Measurements from ENCODE around the gene SVIL. TPM values are rescaled to one million over a fixed set of nuclear protein-coding genes. Genes with fewer than 3 reads are reported as not detected.

The SVIL gene
- 67.9 TPM for polyA plus RNA-seq (2013, experiment 1 of 2)
- polyA plus RNA-seq (2013, experiment 2 of 2), result 64.2 TPM

DNA sequence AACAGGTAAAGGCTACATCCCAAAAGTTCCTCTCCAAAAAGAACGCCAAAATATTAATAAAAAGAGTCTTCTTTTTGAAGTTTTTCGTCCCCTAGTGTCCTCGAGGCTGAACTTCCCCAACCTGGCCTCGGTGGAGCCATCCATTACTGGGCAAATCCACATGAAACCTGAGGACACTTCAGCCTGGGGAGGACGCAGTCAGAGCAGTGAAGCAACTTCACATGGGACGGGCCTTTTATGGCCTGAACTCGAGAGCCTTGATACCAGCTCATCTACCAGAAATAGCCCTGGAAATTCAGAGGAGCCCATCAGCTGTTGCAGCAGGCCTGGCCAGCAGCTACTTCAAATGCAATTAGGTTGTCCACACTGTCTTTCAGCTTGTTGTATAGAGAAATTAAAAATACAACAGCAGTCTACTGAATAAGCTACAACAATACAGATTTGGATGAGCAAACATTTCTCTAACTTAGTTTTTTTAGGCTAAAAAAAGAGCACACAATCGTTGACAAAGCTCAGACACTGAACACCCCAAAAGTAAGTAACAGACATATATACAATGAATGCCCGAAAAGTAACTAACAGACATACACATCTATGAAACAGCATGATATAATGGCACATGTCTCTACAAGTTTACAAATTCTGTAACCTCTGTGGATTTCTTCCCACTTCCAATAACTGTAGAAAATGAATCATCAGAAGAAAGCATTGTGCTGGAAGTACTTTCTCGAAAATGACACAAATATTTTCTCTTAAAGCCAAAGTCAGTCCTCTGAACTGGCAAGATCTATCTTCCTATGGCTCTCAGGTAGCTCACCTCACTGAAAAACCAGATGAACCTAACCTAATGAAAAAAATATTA is at the start of gene SVIL:
TSS of gene SVIL (minus strand) at position 208 of the 862 bp plus-strand sequence. CDS start 79,913 bp downstream, outside the sequence.
- peak within 1 kb of the TSS in 1 of 2 experiments; percentile 54 for H2BK12ac ChIP-seq (ENCODE audit: low read length in 2 of 2)
- H3K23ac ChIP-seq (ENCODE audit: low read length in 2 of 2), result no peak within 1 kb of the TSS
- H3K18ac ChIP-seq (ENCODE audit: low read depth in 1 of 2, low read length in 2 of 2), result peak within 1 kb of the TSS; percentile 61 to 92
- H4K8ac ChIP-seq (ENCODE audit: low read length), result peak within 1 kb of the TSS; percentile 19
- peak within 1 kb of the TSS; percentile 38 for H2BK5ac ChIP-seq (ENCODE audit: low read depth, low read length, poor library complexity, severe bottlenecking)
- peak within 1 kb of the TSS; percentile 97 for H3K27ac ChIP-seq (ENCODE audit: low read length, poor library complexity, severe bottlenecking)
- H3K4me2 ChIP-seq (ENCODE audit: low read length, poor library complexity, severe bottlenecking), result peak within 1 kb of the TSS; percentile 76
- H3K4me1 ChIP-seq (ENCODE audit: control insufficient read depth, insufficient read depth, low read depth, low read length), result peaks cover 11% of the 10 kb centered on the region
- no peak within 1 kb of the TSS for H2AK5ac ChIP-seq (ENCODE audit: low read length, severe bottlenecking)
- H3K14ac ChIP-seq (ENCODE audit: low read length in 2 of 2), result no peak within 1 kb of the TSS
- no peaks in the 10 kb centered on the region for H3K9me3 ChIP-seq (ENCODE audit: control insufficient read depth, low read length)
- peak within 1 kb of the TSS; percentile 40 to 72 for H3K4me3 ChIP-seq (ENCODE audit: insufficient read depth in 1 of 2, low read depth in 1 of 2, low read length in 2 of 2)
- H3K9ac ChIP-seq (ENCODE audit: low read length), result peak within 1 kb of the TSS; percentile 86
- no peak within 1 kb of the TSS for H3K4ac ChIP-seq (ENCODE audit: low read depth in 1 of 2, low read length in 2 of 2)
- H3K36me3 ChIP-seq (ENCODE audit: control insufficient read depth in 1 of 2, insufficient read depth in 2 of 2, low read depth in 1 of 2, low read length in 2 of 2), result peaks cover 12 to 21% of the 10 kb centered on the region in 2 experiments
- DNase-seq, result peak; percentile 97
- WGBS, result 17% methylated on average over 10 of the region's 10 CpGs
- no peak within 1 kb of the TSS for H4K91ac ChIP-seq (ENCODE audit: low read length)
- H2BK120ac ChIP-seq (ENCODE audit: low read depth, low read length), result peak within 1 kb of the TSS; percentile 64
- H3K79me1 ChIP-seq (replicated peaks; ENCODE audit: low read length, poor library complexity, severe bottlenecking), result peaks cover 3% of the 10 kb centered on the region
- no peak within 1 kb of the TSS for H2AFZ ChIP-seq (ENCODE audit: low read depth, low read length)
- no peak within 1 kb of the TSS for H2BK15ac ChIP-seq (ENCODE audit: low read depth, poor library complexity, severe bottlenecking)
- no peaks in the 10 kb centered on the region for H3K27me3 ChIP-seq (ENCODE audit: control insufficient read depth in 1 of 2, insufficient read depth in 1 of 2, low read length in 2 of 2)

GRCh38 chr10:29681676-29682448 is 47.1 kb upstream of the SVIL start:
- Histone ChIP-seq H2BK5ac (ENCODE audit: low read depth, low read length, poor library complexity, severe bottlenecking) (no peak overlapping the region), H4K91ac (ENCODE audit: low read length) (no peak overlapping the region), H2BK15ac (ENCODE audit: low read depth, poor library complexity, severe bottlenecking) (no peak overlapping the region), H3K27me3 (ENCODE audit: control insufficient read depth in 1 of 2, insufficient read depth in 1 of 2, low read length in 2 of 2) (no peaks in the 10 kb centered on the region), H2BK12ac (ENCODE audit: low read length in 2 of 2) (no peak overlapping the region), H3K18ac (ENCODE audit: low read depth in 1 of 2, low read length in 2 of 2) (peak overlapping the region in 1 of 2 experiments; percentile 18), H2AFZ (ENCODE audit: low read depth, low read length) (no peak overlapping the region), H3K9ac (ENCODE audit: low read length) (no peak overlapping the region), H2AK5ac (ENCODE audit: low read length, severe bottlenecking) (no peak overlapping the region), H3K79me1 (replicated peaks; ENCODE audit: low read length, poor library complexity, severe bottlenecking) (peaks cover 38% of the 10 kb centered on the region), H4K8ac (ENCODE audit: low read length) (no peak overlapping the region), H3K4me1 (ENCODE audit: control insufficient read depth, insufficient read depth, low read depth, low read length) (peaks cover 9% of the 10 kb centered on the region), H3K27ac (ENCODE audit: low read length, poor library complexity, severe bottlenecking) (no peak overlapping the region), H3K36me3 (ENCODE audit: control insufficient read depth in 1 of 2, insufficient read depth in 2 of 2, low read depth in 1 of 2, low read length in 2 of 2) (peaks cover 39 to 76% of the 10 kb centered on the region in 2 experiments), H2BK120ac (ENCODE audit: low read depth, low read length) (no peak overlapping the region), H3K23ac (ENCODE audit: low read length in 2 of 2) (no peak overlapping the region), H3K4me3 (ENCODE audit: insufficient read depth in 1 of 2, low read depth in 1 of 2, low read length in 2 of 2) (no peak overlapping the region), H3K14ac (ENCODE audit: low read length in 2 of 2) (peak overlapping the region in 1 of 2 experiments; percentile 18), H3K9me3 (ENCODE audit: control insufficient read depth, low read length) (no peaks in the 10 kb centered on the region), H3K4me2 (ENCODE audit: low read length, poor library complexity, severe bottlenecking) (no peak overlapping the region), H3K4ac (ENCODE audit: low read depth in 1 of 2, low read length in 2 of 2) (no peak overlapping the region)
- 89% methylated on average over 8 of the region's 9 CpGs for WGBS
- no peak for DNase-seq

DNA sequence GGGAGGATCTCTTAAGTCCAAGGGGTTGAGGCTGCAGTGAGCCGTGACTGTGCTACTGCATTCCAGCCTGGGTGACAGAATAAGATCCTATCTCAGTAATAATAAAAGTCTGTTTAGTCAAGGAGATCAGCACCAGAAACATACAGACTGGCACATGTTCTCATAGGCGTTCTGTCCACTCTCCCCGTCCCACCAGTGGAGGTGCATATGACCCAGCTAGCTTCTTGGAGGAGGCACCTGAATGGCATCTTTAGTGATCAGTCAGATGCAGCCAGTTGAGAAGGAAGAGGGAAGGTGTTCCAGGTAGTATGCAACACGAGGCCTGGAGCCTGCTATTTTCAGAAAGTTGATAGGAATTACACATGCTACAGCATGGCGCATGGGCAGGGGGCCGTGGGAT is 45.3 kb upstream of the SVIL start:
- Histone ChIP-seq H3K23ac (ENCODE audit: low read length in 2 of 2) (no peak overlapping the region), H3K9me3 (ENCODE audit: control insufficient read depth, low read length) (peaks cover 10% of the 10 kb centered on the region), H2AK5ac (ENCODE audit: low read length, severe bottlenecking) (no peak overlapping the region), H4K91ac (ENCODE audit: low read length) (no peak overlapping the region), H3K27me3 (ENCODE audit: control insufficient read depth in 1 of 2, insufficient read depth in 1 of 2, low read length in 2 of 2) (no peaks in the 10 kb centered on the region), H2BK120ac (ENCODE audit: low read depth, low read length) (no peak overlapping the region), H2AFZ (ENCODE audit: low read depth, low read length) (no peak overlapping the region), H2BK15ac (ENCODE audit: low read depth, poor library complexity, severe bottlenecking) (no peak overlapping the region), H3K9ac (ENCODE audit: low read length) (no peak overlapping the region), H2BK5ac (ENCODE audit: low read depth, low read length, poor library complexity, severe bottlenecking) (no peak overlapping the region), H3K79me1 (replicated peaks; ENCODE audit: low read length, poor library complexity, severe bottlenecking) (peaks cover 44% of the 10 kb centered on the region), H3K4ac (ENCODE audit: low read depth in 1 of 2, low read length in 2 of 2) (no peak overlapping the region), H3K36me3 (ENCODE audit: control insufficient read depth in 1 of 2, insufficient read depth in 2 of 2, low read depth in 1 of 2, low read length in 2 of 2) (peaks cover 46 to 78% of the 10 kb centered on the region in 2 experiments), H3K14ac (ENCODE audit: low read length in 2 of 2) (peak overlapping the region in 1 of 2 experiments; percentile 7), H3K4me1 (ENCODE audit: control insufficient read depth, insufficient read depth, low read depth, low read length) (peaks cover 9% of the 10 kb centered on the region), H3K4me2 (ENCODE audit: low read length, poor library complexity, severe bottlenecking) (no peak overlapping the region), H3K18ac (ENCODE audit: low read depth in 1 of 2, low read length in 2 of 2) (no peak overlapping the region), H3K4me3 (ENCODE audit: insufficient read depth in 1 of 2, low read depth in 1 of 2, low read length in 2 of 2) (no peak overlapping the region), H2BK12ac (ENCODE audit: low read length in 2 of 2) (no peak overlapping the region), H3K27ac (ENCODE audit: low read length, poor library complexity, severe bottlenecking) (no peak overlapping the region), H4K8ac (ENCODE audit: low read length) (no peak overlapping the region)
- DNase-seq, result no peak
- 87% methylated on average over 6 of the region's 6 CpGs for WGBS

DNA sequence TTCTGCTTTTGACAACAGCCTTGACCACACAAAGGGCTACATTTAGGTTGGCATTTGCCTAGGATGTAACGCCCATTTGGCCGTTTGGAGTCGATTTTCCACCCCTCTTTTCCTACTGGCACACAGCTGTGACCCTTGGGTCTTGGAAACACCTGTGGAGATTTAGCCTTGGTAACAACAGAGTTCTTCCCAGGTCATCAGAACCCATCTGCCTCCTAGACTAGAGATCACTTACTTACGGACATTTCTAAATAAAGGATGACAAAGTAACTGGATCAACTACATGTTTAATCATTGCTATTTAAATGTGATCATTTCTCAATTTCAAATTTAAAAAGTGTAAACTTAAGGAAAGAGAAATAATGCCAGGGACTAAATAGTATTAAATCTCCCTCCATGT is 42.0 kb upstream of the SVIL start:
- no peak overlapping the region for H3K27ac ChIP-seq (ENCODE audit: low read length, poor library complexity, severe bottlenecking)
- no peak for DNase-seq
- no peak overlapping the region for H3K4me2 ChIP-seq (ENCODE audit: low read length, poor library complexity, severe bottlenecking)
- H3K27me3 ChIP-seq (ENCODE audit: control insufficient read depth in 1 of 2, insufficient read depth in 1 of 2, low read length in 2 of 2), result no peaks in the 10 kb centered on the region
- no peak overlapping the region for H2AK5ac ChIP-seq (ENCODE audit: low read length, severe bottlenecking)
- no peak overlapping the region for H2BK15ac ChIP-seq (ENCODE audit: low read depth, poor library complexity, severe bottlenecking)
- H2BK5ac ChIP-seq (ENCODE audit: low read depth, low read length, poor library complexity, severe bottlenecking), result no peak overlapping the region
- H4K91ac ChIP-seq (ENCODE audit: low read length), result no peak overlapping the region
- H3K36me3 ChIP-seq (ENCODE audit: control insufficient read depth in 1 of 2, insufficient read depth in 2 of 2, low read depth in 1 of 2, low read length in 2 of 2), result peaks cover 51 to 60% of the 10 kb centered on the region in 2 experiments
- 97% methylated on average over 3 of the region's 4 CpGs for WGBS
- no peak overlapping the region for H3K9ac ChIP-seq (ENCODE audit: low read length)
- H4K8ac ChIP-seq (ENCODE audit: low read length), result no peak overlapping the region
- peaks cover 10% of the 10 kb centered on the region for H3K9me3 ChIP-seq (ENCODE audit: control insufficient read depth, low read length)
- H3K4me3 ChIP-seq (ENCODE audit: insufficient read depth in 1 of 2, low read depth in 1 of 2, low read length in 2 of 2), result no peak overlapping the region
- no peak overlapping the region for H2AFZ ChIP-seq (ENCODE audit: low read depth, low read length)
- H3K79me1 ChIP-seq (replicated peaks; ENCODE audit: low read length, poor library complexity, severe bottlenecking), result peaks cover 38% of the 10 kb centered on the region
- H2BK12ac ChIP-seq (ENCODE audit: low read length in 2 of 2), result no peak overlapping the region
- peaks cover 9% of the 10 kb centered on the region for H3K4me1 ChIP-seq (ENCODE audit: control insufficient read depth, insufficient read depth, low read depth, low read length)
- no peak overlapping the region for H3K18ac ChIP-seq (ENCODE audit: low read depth in 1 of 2, low read length in 2 of 2)
- H3K23ac ChIP-seq (ENCODE audit: low read length in 2 of 2), result no peak overlapping the region
- H2BK120ac ChIP-seq (ENCODE audit: low read depth, low read length), result no peak overlapping the region
- H3K4ac ChIP-seq (ENCODE audit: low read depth in 1 of 2, low read length in 2 of 2), result no peak overlapping the region
- H3K14ac ChIP-seq (ENCODE audit: low read length in 2 of 2), result no peak overlapping the region
